ENCODE data around the gene BTNL9.
A peak's percentile ranks its signal among the peaks of the same experiment; 100 is the strongest.
"Not testable (repeated sequence)": the region's sequence is repeated elsewhere in the genome, so short reads cannot be mapped to it uniquely, and the experiment has no call there.

Gene BTNL9

DNA sequence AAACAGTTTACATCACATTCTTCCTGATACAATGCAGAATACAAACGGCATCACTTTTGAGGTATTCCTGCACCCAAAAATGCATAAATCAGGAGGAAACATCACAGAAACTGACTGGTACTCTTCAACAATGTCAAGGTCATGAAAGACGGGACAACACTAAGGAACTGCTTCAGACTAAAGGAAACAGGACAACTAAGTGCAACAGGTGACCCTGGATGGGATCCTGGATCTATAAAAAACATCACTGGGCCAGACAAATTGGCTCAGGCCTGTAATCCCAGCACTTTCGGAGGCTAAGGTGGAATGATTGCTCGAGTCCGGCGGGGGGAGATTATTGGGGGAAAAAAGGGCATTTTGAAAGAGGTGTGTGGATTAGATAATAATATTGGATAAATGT lies 22.6 kb downstream of the BTNL9 start:
- no peak for DNase-seq

DNA sequence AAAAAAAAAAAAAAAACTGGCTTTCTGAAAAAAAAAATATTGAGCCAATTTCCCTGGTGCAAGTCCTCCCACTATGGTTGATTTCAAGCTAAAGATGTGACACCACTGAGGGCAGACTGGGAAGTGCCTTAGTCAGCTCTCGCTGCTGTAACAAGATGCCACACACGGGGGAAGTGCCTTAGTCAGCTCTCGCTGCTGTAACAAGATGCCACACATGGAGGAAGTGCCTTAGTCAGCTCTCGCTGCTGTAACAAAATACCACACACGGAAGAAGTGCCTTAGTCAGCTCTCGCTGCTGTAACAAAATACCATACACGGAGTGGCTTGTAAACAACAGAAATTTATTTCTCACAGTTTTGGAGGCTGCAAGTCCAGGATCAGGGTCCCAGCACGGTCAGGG lies 23.4 kb downstream of the BTNL9 start:
- no peak for DNase-seq

DNA sequence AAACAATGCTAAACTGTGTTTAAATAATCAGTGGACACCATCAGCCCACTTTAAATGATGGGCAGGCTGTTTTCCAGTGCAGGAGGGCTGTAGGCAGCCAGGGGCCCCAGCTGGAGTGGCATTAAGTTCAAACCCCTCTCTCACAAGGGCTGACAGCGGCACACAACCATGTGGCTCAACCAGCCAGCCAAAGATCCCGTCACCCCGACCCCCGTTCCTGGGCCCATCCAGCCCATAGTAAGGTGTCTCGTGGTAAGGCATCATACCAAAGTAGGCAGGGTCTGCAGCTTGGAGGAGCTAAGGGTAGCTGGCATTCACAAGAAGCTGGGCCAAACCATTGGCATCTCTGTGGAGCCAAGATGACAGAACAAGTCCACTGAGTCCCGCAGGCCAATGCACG lies 24.9 kb downstream of the BTNL9 start:
- DNase-seq, result no peak

DNA sequence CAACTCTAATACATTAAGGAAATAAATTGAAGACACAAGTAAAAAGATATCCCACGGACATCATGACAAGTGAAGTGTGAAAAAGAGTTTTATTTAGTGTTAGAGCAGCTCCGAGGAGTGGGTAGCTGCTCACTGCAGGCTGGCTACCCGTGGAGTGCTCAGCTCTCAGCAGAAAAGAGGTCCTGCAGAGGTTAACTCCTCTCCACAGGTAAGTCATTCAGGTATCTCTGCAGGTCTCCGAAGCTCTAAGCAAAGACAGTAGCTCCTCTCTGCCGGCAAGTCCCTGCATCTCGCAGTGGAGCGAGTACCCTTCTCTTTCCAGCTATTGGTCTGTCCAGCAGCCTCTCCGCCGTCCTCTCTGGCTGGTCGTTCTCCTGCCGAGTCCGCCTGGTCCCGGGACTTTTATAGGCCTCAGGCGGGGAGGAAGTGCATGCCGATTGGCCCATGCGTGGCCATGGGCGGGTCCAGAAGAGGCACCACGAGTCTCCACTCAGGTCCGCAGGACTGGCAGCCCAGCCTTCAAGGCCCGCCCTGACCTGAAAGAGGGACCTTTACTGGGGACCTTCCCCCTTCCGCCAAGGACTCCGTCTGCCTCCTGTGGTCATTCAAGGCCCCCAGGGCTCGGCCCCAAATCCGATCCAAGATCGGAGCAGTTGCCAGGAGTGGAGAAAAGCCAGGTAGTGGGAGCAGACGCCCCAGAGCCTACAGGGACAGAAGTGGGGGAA lies 29.9 kb downstream of the BTNL9 start:
- DNase-seq, result no peak

DNA sequence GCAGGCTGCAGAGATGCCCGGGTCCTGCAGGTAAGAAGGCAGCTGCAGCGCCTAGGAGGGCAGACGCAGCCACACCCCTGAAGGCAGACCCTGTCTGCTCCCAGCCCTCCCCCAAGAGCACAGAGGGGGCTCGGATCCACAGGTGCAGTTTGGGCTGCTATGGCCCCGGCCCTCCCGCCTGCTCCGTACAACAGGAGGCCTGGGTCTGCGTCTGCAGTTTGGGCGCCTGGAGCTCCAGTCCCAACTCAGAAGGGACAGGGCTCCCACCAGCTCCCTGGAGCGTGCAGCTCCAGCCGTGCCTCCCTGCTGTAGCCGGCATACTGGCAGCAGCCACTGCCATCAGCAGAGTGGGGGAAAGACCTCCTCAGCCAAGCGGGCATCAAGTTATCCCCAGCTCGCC lies 30.5 kb downstream of the BTNL9 start:
- DNase-seq, result no peak

DNA sequence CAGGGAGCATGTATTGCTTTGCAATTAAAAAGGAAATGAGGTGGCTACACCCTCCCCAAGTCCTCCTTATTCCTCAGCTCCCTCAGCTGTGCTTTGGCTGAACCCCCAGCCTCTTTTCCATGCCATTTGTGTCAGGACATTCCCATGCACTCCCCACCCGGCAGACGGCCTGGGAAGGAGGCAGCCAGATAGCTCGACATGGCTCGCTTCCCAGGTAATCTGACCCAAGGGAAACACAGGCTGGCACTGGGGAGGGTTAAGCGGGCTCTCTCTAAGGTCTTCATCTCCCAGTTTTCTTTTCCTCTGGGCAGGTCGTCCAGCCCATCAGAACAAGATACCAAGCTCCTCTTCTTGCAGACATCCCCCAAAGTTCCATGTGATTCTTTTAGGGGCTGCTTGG lies 31.2 kb downstream of the BTNL9 start:
- DNase-seq, result no peak

DNA sequence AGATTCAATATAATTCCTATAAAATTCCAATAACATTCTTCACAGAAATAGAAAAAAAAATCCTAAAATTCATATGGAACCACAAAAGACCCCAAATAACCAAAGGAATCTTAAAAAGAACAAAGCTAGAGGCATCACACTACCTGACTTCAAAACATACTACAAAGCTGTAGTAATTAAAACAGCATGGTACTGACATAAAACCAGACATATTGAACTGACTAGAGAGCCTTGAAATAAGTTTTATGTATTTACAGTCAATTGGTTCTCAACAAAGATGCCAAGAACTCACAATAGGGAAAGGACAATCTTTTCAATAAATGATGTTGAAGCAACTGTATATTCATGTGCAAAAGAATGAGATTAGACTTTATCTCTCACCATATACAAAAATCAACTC lies 36.9 kb downstream of the BTNL9 start:
- DNase-seq, result no peak

DNA sequence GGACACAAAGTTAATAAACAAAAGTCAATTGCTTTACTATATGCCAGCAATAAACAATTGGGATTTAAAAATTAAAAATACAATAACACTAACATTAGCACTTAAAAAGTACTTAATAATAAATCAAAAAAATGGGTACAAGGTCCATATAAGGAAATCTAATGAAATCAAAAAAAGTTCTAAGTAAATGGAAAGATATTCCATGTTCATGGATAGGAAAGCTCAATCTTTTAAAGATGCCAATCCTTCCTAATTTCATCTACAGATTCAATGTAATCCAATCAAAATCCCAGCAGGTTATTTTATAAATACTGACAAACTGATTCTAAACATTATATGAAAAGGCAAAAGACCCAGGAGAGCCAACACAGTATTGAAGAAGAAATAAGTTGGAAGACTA lies 41.9 kb downstream of the BTNL9 start:
- DNase-seq, result no peak

DNA sequence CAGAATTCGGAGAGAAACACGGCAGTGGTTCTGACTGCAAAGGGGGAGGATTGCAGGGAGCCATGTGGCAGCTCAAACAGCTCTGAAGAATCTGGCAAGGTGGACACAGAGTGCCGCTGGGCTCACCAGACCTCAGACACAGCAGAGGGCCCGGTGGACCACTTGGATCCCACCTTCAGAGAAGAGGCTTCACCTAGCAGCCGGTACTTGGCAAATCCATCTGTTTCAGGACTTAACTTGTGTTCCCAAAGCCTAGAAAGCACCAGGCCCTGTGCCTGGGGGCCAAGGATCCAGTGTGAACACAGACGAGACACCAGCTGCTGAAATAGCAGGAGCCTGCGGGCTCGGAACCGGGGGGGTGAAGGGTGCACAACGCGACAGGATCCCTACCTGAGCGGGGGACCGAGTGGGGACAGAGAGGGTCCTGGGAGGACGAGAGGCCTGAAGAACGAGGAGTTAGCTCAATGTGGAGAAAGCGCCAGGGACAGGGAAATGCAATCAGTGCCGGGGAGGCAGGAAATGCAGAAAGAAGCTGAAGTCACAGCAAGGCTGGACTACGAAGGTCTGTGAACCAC lies 44.6 kb downstream of the BTNL9 start:
- no peak for DNase-seq

DNA sequence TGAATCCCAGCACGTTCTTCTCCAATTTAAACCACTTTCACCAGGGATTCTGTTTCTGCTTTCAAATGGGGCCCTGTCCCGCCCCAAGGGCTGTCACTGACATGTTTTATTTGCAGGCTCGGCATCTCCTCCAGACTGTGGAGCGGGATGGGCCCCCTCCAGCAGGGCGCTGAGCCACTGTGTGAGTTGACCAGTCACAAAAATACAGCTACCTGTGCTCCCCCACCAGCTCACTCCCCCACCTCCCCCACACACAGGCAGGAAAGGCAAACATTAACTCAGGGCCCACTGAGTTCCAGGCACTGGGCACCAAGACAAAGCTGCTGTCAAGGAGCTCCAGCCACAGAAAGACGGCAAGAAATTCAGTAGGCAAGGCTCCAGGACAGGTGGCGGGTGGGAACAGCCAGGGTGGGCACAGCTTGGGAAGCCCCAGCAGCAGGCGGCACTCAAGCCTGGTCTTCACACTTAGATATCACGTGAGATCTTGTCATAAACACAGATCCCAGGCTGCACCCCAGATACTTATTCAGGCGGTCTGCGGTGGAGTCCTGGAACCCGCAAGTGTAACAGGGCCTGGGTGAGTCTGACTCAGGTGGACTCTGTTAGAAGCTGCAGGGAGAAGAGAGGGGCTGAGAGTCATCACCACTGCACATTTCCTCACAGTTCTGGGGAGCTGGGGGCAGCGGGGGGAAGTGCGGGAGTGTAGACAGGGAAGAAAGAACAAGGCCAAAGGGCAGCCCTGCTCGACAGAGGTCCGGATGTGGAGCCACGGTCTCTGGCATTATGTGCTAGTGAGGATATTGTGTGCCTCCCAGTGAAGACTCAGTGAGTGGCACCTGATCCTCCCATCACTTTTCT lies 46.2 kb downstream of the BTNL9 start:
- no peak for DNase-seq

DNA sequence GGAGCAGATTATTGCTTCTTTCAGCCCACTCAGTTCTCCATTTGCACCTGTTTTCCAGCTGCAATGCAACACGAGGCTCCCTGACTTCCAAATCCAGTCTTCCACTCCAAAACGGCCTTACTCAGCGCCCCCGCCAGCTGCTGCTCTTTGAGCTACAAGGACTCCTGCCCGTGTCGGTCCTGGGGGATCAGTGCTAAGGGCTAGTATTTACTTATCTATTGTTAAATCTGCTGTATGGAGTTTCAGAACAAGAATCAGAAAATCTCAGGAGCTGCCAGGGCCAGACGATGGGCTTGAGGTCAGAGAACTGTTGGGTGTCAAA lies 46.8 kb downstream of the BTNL9 start:
- no peak for DNase-seq

DNA sequence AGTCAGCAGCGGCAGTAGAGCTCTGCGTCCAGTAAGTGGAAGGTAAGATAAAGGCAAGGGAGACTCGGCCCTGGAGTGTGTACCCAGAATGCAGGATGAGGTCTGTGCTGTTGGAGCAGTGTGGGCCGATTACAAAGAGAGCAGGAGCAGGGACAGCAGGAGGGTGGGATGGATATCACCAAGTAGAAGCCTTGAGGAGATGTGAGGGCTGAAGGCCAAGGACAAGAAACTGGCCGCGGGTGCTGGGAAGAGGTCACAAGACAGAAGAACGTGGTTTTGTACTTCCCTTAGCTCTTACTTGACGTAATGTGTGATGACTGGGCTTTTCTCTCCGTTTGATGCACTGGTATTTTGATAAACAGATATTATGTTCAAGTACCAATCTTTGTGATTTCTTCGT lies 47.2 kb downstream of the BTNL9 start:
- no peak for DNase-seq

DNA sequence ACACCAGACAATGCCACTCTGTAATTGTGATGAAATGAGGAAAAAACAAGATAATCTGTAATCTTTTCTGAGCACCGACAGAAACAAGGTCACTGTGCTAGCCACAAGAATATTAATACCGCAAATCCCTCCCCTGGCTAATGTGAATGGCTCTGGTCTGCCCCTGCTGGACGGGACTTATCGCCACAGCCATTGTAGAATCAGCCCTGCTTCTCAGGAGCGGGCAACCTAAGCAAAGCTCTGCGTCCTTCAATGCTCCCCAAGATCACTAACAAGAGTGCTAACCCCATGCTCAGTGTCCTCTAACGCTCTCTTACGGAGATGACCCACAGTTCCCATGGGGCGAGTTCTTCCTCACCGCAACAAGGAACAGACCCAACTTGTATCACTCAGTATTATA lies 48.2 kb downstream of the BTNL9 start:
- no peak for DNase-seq

DNA sequence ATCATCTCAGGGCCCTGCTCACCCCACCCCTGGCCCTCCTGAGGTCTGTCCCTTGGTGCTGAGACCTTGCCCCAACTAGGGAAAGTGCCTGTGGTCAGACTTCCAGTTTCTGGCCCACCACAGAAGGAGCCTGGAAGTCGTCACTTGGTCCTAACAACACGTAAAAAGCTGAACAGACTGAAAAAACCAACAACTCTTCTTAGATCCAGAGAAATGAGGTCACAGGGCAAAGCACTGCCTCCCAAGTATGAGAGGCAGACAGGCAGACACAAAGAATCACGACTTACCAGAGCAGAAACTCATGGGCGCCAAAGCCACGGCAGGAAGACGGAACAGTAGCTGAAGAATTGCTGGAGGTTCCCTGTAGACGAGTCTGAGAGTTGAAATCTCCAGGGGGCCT lies 52.4 kb downstream of the BTNL9 start:
- DNase-seq, result no peak

DNA sequence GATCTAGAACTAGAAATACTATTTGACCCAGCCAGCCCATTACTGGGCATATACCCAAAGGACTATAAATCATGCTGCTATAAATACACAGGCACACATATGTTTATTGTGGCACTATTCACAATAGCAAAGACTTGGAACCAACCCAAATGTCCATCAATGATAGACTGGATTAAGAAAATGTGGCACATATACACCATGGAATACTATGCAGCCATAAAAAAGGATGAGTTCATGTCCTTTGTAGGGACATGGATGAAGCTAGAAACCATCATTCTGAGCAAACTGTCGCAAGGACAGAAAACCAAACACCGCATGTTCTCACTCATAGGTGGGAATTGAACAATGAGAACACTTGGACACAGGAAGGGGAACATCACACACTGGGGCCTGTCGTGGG lies 55.1 kb downstream of the BTNL9 start:
- not testable (repeated sequence) for DNase-seq

DNA sequence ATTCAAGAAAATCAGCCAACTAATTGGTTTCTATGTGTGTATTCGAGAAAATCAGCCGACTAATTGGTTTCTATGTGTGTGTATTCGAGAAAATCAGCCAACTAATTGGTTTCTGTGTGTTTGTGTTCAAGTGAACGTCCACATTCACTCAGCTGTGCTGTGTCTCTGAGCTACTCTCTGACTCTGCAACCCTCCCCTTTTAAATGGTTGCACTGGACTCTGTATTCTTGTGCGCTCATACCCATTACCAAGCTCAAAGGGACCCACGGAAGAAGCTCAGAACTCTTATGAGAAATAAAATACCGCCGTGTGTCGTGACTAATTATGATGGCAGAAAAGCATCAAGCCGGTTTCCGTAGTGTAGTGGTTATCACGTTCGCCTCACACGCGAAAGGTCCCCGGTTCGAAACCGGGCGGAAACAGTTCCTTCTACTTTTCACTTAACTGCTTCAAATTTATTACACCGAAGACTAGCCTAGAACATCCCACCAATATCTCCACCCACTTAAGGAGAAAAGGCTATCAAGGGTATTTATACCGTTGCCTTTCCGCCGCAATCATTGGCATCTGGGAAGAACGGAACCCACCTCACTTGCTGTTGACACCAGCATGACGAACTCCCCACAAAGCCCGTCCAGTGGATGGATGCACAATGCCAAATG lies 56.8 kb downstream of the BTNL9 start:
- not testable (repeated sequence) for DNase-seq

DNA sequence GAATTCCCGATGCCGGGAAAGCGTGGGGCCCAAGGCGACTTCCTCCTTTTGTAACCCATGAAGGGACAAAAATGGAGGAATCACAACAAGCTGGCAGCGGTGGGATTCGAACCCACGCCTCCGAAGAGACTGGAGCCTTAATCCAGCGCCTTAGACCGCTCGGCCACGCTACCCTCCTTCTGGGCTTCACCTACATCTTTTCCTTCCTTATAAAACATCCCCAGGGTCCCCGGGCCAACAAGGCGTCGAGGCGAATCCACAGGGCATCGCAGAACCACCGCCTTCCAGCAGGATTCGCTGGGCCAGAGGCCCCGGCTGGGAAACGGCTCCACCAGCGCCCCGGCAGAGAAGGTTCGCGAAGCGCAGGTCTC lies 57.3 kb downstream of the BTNL9 start:
- not testable (repeated sequence) for DNase-seq

DNA sequence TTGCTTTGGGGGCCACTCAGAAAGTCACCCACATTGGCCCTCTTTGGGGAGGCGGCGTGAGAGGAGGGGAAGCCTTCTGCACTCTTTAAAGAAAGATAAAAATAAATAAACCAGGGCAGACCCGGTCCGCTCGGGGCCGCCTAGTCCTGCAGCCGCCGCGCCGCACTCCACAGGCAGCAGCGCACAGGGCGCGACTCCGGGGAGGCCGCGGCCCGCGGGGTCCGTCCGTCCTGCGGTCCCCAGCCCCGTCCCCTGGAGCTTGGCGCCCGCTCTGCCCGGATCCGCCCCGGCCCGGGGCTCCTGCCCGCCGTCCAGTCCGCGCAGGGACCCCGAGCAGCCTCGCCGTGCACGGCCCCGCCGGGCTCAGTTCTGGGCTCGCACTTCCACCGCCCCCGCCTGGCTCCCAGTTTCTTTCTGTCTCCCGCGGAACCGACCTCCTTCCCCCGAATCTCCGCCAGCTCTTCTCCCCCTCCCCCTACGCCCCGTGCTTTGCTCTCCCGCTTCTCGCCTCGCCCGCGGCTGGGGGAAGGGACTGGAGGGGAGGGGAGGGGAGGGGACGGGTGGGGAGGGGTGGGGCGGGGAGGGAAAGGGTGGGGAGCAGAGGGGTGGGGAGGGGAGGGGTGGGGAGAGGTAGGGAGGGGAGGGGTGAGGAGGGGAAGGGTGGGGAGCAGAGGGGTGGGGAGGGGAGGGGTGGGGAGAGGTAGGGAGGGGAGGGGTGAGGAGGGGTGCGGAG lies 57.9 kb downstream of the BTNL9 start:
- DNase-seq, result not testable (repeated sequence)

DNA sequence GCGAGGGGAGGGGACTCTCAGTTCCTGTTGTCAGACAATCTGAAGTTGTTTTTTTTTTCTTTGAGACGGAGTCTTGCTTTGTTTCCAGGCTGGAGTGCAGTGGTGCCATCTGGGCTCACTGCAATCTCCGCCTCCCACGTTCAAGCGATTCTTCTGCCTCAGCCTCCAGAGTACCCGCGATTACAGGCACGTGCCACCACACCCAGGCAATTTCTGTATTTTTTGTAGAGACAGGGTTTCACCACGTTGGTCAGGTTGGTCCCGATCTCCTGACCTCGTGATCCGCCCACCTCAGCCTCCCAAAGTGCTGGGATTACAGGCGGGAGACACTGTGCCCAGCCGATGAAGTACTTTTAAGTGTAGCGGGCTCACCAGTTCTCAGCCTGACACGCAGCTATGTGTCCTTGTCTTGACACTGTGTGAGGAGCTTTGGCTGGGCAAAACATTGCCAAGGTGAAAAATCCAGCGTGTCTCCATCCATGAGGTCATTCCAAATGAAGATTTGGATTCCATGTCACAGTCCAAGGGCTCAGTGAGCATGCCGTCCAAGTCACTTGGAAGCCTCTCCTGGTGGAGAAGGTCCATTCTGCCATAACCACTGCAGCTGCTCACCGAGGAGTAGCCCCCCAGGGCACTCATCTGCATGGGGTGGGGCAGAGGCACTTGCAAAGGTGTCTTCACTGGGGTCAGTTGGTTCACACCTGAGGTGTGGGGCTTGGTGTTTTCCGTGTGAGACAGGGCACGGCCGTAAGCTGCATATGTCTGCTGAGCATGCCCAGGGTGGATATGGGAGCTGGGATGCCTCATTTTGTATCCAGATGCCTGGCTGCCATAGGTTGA lies 58.9 kb downstream of the BTNL9 start:
- DNase-seq, result peak; percentile 25 to 26

DNA sequence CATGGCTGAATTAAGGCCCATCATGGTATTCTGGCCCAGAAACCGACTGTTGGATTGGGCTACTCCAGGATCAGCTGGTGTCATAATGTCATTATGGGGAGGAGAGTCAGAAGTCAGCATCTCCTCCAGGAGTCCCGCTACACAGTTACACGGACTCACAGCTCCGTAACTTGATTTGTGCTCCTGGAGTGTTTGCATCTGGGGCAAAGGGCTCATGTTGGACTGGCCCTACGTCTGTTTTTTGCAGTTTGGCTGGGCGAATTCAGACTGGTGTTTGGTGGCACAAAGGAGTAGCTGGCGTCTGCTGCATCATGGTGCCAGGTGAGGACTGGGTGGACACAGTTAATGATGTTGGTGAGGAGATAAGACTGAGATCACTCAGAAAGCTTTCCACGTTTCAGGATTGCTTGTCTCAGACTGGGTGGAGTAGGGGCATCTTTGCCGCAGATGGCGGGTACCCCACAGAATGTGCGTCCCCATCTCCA lies 59.6 kb downstream of the BTNL9 start:
- DNase-seq, result no peak

DNA sequence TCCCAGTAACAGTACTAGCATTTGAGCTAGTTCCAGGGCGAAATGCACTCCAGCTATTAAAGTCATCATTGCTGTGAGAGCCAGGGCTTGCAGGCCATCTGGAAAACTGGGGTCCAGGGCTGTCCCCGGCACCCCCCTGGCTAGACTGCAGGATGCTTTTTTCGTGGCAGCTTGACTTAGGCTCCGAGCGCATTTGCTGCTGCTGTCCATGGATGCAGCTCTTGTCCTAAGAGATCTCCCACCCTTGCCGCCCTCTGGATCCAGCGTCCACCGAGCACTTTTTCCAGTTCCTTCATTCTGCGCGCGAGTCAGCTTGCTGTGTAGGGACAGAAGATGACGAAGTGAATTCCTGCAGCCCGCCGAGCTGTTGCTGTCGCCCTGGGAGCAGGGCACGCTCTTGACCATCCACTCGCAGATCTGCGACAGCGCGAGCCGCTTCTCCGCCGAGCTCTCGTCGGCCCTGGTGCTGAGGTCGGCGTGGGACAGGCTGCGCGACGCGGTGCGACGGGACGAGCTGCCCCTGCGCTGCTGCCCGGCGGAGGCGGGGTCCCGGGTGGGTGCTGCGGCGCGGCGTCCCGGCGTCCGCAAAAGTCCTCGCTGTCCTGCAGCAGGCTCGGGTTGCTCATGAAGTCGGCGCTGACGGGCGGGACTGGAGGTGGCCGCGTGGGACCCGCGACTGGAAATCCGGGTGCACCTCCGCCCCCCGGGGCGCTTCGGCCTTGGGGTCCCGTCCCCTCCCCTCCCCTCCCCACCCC lies 60.2 kb downstream of the BTNL9 start:
- DNase-seq, result peak; percentile 23 to 36

Measured in activated T-cell treated with anti-CD3 and anti-CD28 coated beads, Interleukin-2, amount 50 U/mL, for 48 hours (primary cell).